Activated CD4-positive, alpha-beta T cell treated with anti-CD3 and anti-CD28 coated beads, Interleukin-2, amount 50 U/mL, for 24 hours (primary cell): Measurements from ENCODE around the gene MYO18B.
"Not testable (repeated sequence)": the region's sequence is repeated elsewhere in the genome, so short reads cannot be mapped to it uniquely, and the experiment has no call there.

Experiments used
- DNase-seq, 2 donors: peaks; one replicate each; pipeline ENCODE4 v3.0.0-alpha.2; 2020; ENCODE audit warnings: low read depth in 1 of 2, low spot score in 1 of 2

MYO18B gene

GRCh38 chr22:25970374-25970911 lies 228.5 kb downstream of the MYO18B start:
- no peak for DNase-seq

- DNase-seq: no peak
These were observed 229.2 kb downstream of the MYO18B start for GRCh38 chr22:25970999-25971811.

- DNase-seq: no peak
These were observed 230.4 kb downstream of the MYO18B start for GRCh38 chr22:25972397-25972796.

- DNase-seq: no peak
These were observed 234.4 kb downstream of the MYO18B start for GRCh38 chr22:25976356-25976755.

- no peak for DNase-seq
These were observed 238.0 kb downstream of the MYO18B start for GRCh38 chr22:25979968-25980367.

- not testable (repeated sequence) for DNase-seq
These were observed 242.9 kb downstream of the MYO18B start for GRCh38 chr22:25984911-25985310.

GRCh38 chr22:25987948-25988347 lies 246.0 kb downstream of the MYO18B start:
- DNase-seq: peak in 1 of 2 donors; percentile 3

GRCh38 chr22:25990940-25991339 lies 249.0 kb downstream of the MYO18B start:
- DNase-seq: no peak

- no peak for DNase-seq
These were observed 250.3 kb downstream of the MYO18B start for GRCh38 chr22:25992331-25992730.

GRCh38 chr22:25996669-25997068 lies 254.7 kb downstream of the MYO18B start:
- no peak for DNase-seq

- no peak for DNase-seq
These were observed 256.1 kb downstream of the MYO18B start for GRCh38 chr22:25997886-25998775.

GRCh38 chr22:26002456-26002855 lies 260.5 kb downstream of the MYO18B start:
- DNase-seq: no peak

GRCh38 chr22:26004477-26004876 lies 262.5 kb downstream of the MYO18B start:
- no peak for DNase-seq

- DNase-seq: no peak
These were observed 266.6 kb downstream of the MYO18B start for GRCh38 chr22:26008587-26008986.

- DNase-seq: no peak
These were observed 274.9 kb downstream of the MYO18B start for GRCh38 chr22:26016916-26017315.

GRCh38 chr22:26017932-26018331 lies 275.9 kb downstream of the MYO18B start:
- DNase-seq: no peak

GRCh38 chr22:26019596-26019995 lies 277.6 kb downstream of the MYO18B start:
- DNase-seq: no peak

- no peak for DNase-seq
These were observed 279.5 kb downstream of the MYO18B start for GRCh38 chr22:26021516-26021915.

GRCh38 chr22:26023104-26023775 lies 281.3 kb downstream of the MYO18B start:
- DNase-seq: no peak

GRCh38 chr22:26025626-26026025 lies 283.6 kb downstream of the MYO18B start:
- DNase-seq: no peak

GRCh38 chr22:26027341-26027740 lies 285.4 kb downstream of the MYO18B start:
- no peak for DNase-seq
